H9 (cell line): ENCODE results near the gene DCHS1. TPM values are rescaled to one million over a fixed set of nuclear protein-coding genes. Genes with fewer than 3 reads are reported as not detected.

ENCODE experiments used
- DNase-seq: peaks from one replicate; pipeline ENCODE4 v3.0.0-alpha.2; 2017
- H2AFZ ChIP-seq: one replicate; pipeline ENCODE4 v1.6.1; 2013; ENCODE audit warnings: mild to moderate bottlenecking, low read length, control low read depth, moderate library complexity
- H2AK5ac ChIP-seq: 2 replicates; pipeline ENCODE4 v1.6.1; 2013; ENCODE audit warnings: low read length, control low read depth, mixed read lengths; ENCODE audit not compliant: insufficient read length
- H2BK120ac ChIP-seq: one replicate; pipeline ENCODE4 v1.6.1; 2013; ENCODE audit warnings: low read depth, mild to moderate bottlenecking, low read length, control low read depth, inconsistent platforms; ENCODE audit not compliant: poor library complexity, severe bottlenecking
- H2BK12ac ChIP-seq: 2 replicates; pipeline ENCODE4 v1.6.1; 2013; ENCODE audit warnings: low read length, control low read depth, mixed read lengths, low read depth; ENCODE audit not compliant: insufficient read length
- H2BK15ac ChIP-seq: 2 replicates; pipeline ENCODE4 v1.6.1; 2013; ENCODE audit warnings: low read depth, low read length, control low read depth
- H2BK20ac ChIP-seq: one replicate; pipeline ENCODE4 v1.6.1; 2013; ENCODE audit warnings: low read depth, mild to moderate bottlenecking, low read length, control low read depth, inconsistent platforms; ENCODE audit not compliant: poor library complexity, severe bottlenecking
- H2BK5ac ChIP-seq: 2 replicates; pipeline ENCODE4 v1.6.1; 2013; ENCODE audit warnings: low read length, control low read depth, mixed read lengths; ENCODE audit not compliant: insufficient read length
- H3K14ac ChIP-seq: 2 replicates; pipeline ENCODE4 v1.6.1; 2013; ENCODE audit warnings: low read length, control low read depth; ENCODE audit not compliant: insufficient read depth
- H3K18ac ChIP-seq: 2 replicates; pipeline ENCODE4 v1.6.1; 2013; ENCODE audit warnings: low read depth, mild to moderate bottlenecking, mixed read lengths, low read length, control low read depth; ENCODE audit not compliant: insufficient read length
- H3K23ac ChIP-seq: 2 replicates; pipeline ENCODE4 v1.6.1; 2013; ENCODE audit warnings: low read length, control low read depth, mixed read lengths, low read depth; ENCODE audit not compliant: insufficient read length
- H3K23me2 ChIP-seq: 2 replicates; pipeline ENCODE4 v1.6.1; 2013; ENCODE audit warnings: low read depth, mild to moderate bottlenecking, mixed read lengths, low read length, control low read depth; ENCODE audit not compliant: insufficient read length, poor library complexity, severe bottlenecking
- H3K27ac ChIP-seq: 2 replicates; pipeline ENCODE4 v1.5.1; 2013; ENCODE audit warnings: low read length, control low read depth, mixed read lengths, low read depth; ENCODE audit not compliant: insufficient read length
- H3K27me3 ChIP-seq: 2 replicates; pipeline ENCODE4 v1.6.1; 2013; ENCODE audit warnings: low read length, control low read depth, inconsistent platforms; ENCODE audit not compliant: insufficient read depth
- H3K4ac ChIP-seq: 2 replicates; pipeline ENCODE4 v1.6.1; 2013; ENCODE audit warnings: low read depth, mild to moderate bottlenecking, control low read depth, inconsistent platforms, low read length, moderate library complexity
- H3K4me1 ChIP-seq: 2 replicates; pipeline ENCODE4 v1.6.1; 2013; ENCODE audit warnings: low read length, control low read depth, inconsistent platforms; ENCODE audit not compliant: insufficient read depth
- H3K4me2 ChIP-seq: 2 replicates; pipeline ENCODE4 v1.6.1; 2013; ENCODE audit warnings: low read length, control low read depth, mixed read lengths; ENCODE audit not compliant: insufficient read length, insufficient read depth
- H3K56ac ChIP-seq: 2 replicates; pipeline ENCODE4 v1.6.1; 2013; ENCODE audit warnings: low read depth, mild to moderate bottlenecking, mixed read lengths, low read length, control low read depth; ENCODE audit not compliant: insufficient read length
- H3K79me1 ChIP-seq: 2 replicates; pipeline ENCODE4 v1.6.1; 2013; ENCODE audit warnings: low read depth, mild to moderate bottlenecking, moderate library complexity, low read length, control low read depth, inconsistent platforms; ENCODE audit not compliant: insufficient read depth, poor library complexity, severe bottlenecking
- H3K79me2 ChIP-seq: 2 replicates; pipeline ENCODE4 v1.6.1; 2013; ENCODE audit warnings: low read length, control low read depth, inconsistent platforms; ENCODE audit not compliant: insufficient read depth
- H3K9ac ChIP-seq: 2 replicates; pipeline ENCODE4 v1.6.1; 2013; ENCODE audit warnings: low read length, control low read depth, mixed read lengths; ENCODE audit not compliant: insufficient read length; ENCODE audit errors: extremely low read depth
- H3K9me3 ChIP-seq: one replicate; pipeline ENCODE4 v1.6.1; 2013; ENCODE audit warnings: low read depth, low read length, inconsistent platforms; ENCODE audit not compliant: control insufficient read depth
- H3T11ph ChIP-seq: one replicate; pipeline ENCODE4 v1.6.1; 2013; ENCODE audit warnings: mild to moderate bottlenecking, low read length, control low read depth, inconsistent platforms
- H4K20me1 ChIP-seq: one replicate; pipeline ENCODE4 v1.6.1; 2013; ENCODE audit not compliant: control insufficient read depth, insufficient read length, insufficient read depth
- H4K5ac ChIP-seq: 2 replicates; pipeline ENCODE4 v1.6.1; 2013; ENCODE audit warnings: low read depth, mild to moderate bottlenecking, mixed read lengths, low read length, control low read depth; ENCODE audit not compliant: insufficient read length
- H4K8ac ChIP-seq: replicated peaks from 2 replicates; pipeline ENCODE4 v1.6.1; 2013; ENCODE audit warnings: low read length, control low read depth, mixed read lengths, low read depth; ENCODE audit not compliant: insufficient read length
- H4K91ac ChIP-seq: 2 replicates; pipeline ENCODE4 v1.6.1; 2013; ENCODE audit warnings: low read depth, mild to moderate bottlenecking, moderate library complexity, mixed read lengths, low read length, control low read depth; ENCODE audit not compliant: insufficient read length
- H3K27ac Mint-ChIP-seq, 3 experiments: 2 replicates in 2 of 3; 3 replicates in 1 of 3; pipeline ENCODE4 v1.8.0; 2020 to 2021; ENCODE audit warnings: mixed read lengths in 3 of 3, mild to moderate bottlenecking in 1 of 3, moderate library complexity in 1 of 3
- H3K27me3 Mint-ChIP-seq: 2 replicates; pipeline ENCODE4 v1.8.0; 2021; ENCODE audit warnings: low read depth, mild to moderate bottlenecking, moderate library complexity, mixed read lengths
- H3K36me3 Mint-ChIP-seq, 3 experiments: 2 replicates in 2 of 3; 3 replicates in 1 of 3; pipeline ENCODE4 v1.8.0; 2020 to 2021; ENCODE audit warnings: low read depth in 3 of 3, mixed read lengths in 3 of 3; ENCODE audit not compliant: insufficient read depth in 1 of 3
- H3K4me1 Mint-ChIP-seq, 2 experiments: 2 replicates each; pipeline ENCODE4 v1.8.0; 2020; ENCODE audit warnings: mixed read lengths in 2 of 2
- H3K4me3 Mint-ChIP-seq, 2 experiments: 2 replicates in 1 of 2; 3 replicates in 1 of 2; pipeline ENCODE4 v1.8.0; 2020 to 2021; ENCODE audit warnings: mild to moderate bottlenecking in 2 of 2, mixed read lengths in 2 of 2, moderate library complexity in 1 of 2
- H3K9me3 Mint-ChIP-seq, 2 experiments: 2 replicates in 1 of 2; 3 replicates in 1 of 2; pipeline ENCODE4 v1.8.0; 2020; ENCODE audit warnings: mild to moderate bottlenecking in 2 of 2, mixed read lengths in 2 of 2, moderate library complexity in 1 of 2
- whole genome bisulfite sequencing: extraction: QIAGEN DNeasy Blood & Tissue Kit; methylation state at CpG from one replicate; pipeline ENCODE4 v1.1.7; 2013; ENCODE audit warnings: missing lambda C conversion rate, low lambda C conversion rate, mixed read lengths; ENCODE audit not compliant: insufficient read length; ENCODE audit errors: extremely low coverage; 5-methylcytosine and 5-hydroxymethylcytosine counted together
- long read RNA-seq: library from polyadenylated mRNA; unstranded; transcript quantifications from one replicate; pipeline ENCODE4 v2.0.0, GENCODE V29; 2020
- total RNA-seq: library from RNA; stranded (reverse); gene quantifications from 2 replicates; pipeline ENCODE4 v1.2.1, GENCODE V29; 2021
- TF ChIP-seq, protein P1 (sequence below): fragments of 200-600 bp; sonication (generic); conservative IDR thresholded peaks from 3 replicates; pipeline ENCODE4 v1.8.0; 2021; ENCODE audit warnings: antibody characterized with exemption, mild to moderate bottlenecking

DCHS1 gene, protein sequence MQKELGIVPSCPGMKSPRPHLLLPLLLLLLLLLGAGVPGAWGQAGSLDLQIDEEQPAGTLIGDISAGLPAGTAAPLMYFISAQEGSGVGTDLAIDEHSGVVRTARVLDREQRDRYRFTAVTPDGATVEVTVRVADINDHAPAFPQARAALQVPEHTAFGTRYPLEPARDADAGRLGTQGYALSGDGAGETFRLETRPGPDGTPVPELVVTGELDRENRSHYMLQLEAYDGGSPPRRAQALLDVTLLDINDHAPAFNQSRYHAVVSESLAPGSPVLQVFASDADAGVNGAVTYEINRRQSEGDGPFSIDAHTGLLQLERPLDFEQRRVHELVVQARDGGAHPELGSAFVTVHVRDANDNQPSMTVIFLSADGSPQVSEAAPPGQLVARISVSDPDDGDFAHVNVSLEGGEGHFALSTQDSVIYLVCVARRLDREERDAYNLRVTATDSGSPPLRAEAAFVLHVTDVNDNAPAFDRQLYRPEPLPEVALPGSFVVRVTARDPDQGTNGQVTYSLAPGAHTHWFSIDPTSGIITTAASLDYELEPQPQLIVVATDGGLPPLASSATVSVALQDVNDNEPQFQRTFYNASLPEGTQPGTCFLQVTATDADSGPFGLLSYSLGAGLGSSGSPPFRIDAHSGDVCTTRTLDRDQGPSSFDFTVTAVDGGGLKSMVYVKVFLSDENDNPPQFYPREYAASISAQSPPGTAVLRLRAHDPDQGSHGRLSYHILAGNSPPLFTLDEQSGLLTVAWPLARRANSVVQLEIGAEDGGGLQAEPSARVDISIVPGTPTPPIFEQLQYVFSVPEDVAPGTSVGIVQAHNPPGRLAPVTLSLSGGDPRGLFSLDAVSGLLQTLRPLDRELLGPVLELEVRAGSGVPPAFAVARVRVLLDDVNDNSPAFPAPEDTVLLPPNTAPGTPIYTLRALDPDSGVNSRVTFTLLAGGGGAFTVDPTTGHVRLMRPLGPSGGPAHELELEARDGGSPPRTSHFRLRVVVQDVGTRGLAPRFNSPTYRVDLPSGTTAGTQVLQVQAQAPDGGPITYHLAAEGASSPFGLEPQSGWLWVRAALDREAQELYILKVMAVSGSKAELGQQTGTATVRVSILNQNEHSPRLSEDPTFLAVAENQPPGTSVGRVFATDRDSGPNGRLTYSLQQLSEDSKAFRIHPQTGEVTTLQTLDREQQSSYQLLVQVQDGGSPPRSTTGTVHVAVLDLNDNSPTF (N-terminal part only)
- 12.2 and 12.5 TPM in 2 replicates for total RNA-seq
- long read RNA-seq, partial matches to known transcripts, result 14 of 16 reads
- long read RNA-seq, other reads (novel, unspliced or antisense), result 2 of 16 reads

DNA sequence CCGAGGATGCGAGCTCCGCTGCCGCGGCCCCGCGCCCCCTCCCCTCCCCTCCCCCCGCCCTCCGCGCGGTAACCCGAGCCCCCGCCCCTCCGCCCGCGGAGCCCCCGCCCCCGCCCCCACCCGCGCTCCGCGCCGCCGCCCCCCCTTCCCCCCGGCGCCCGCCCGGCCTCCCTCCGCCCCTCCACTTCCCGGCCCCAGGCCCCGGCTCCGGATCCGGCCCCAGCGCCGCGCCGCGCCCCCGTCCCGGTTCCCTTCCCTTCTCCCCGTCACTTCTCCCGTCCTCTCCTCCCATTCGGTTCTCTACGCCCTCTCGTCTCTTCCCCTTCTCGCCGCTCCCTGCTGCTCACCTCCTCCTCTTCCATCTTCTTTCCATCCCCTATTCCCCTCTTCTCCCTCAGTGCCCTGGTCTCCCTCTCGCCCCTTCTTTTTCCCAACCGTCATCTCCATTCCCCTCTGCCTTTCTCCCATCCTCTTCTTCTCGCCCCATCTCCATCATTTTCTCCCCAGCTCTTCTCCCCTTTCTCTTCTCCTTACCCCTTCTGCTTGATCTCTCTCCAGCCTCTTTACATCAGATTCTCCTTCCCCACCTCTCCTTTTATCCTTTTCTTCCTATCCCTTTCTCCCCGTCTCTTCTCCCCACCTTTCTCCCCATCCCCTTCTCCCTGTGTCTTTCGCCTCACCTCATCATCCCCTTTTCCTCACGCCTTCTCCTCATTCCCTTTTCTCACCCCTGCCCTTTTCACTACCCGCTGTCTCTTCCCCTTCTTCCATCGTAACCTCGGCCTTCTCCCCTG is at the start of gene DCHS1:
Gene DCHS1 (minus strand): TSS at position 20 of the 794 bp plus-strand sequence. CDS start 14,196 bp downstream, outside the sequence.
- H3K4me1 Mint-ChIP-seq, result peaks cover 10 to 11% of the 10 kb centered on the region in 2 experiments
- Histone ChIP-seq H3K9ac (peak within 1 kb of the TSS; percentile 74), H3K79me1 (no peaks in the 10 kb centered on the region), H3K4me1 (peaks cover 1% of the 10 kb centered on the region; the same call in 1 of the 2 replicates), H3K18ac (no peak within 1 kb of the TSS), H3K4me2 (peak within 1 kb of the TSS; percentile 90), H2BK5ac (no peak within 1 kb of the TSS), H3T11ph (no peak within 1 kb of the TSS), H3K23me2 (peaks cover 7% of the 10 kb centered on the region), H3K56ac (no peak within 1 kb of the TSS), H2AFZ (peak within 1 kb of the TSS; percentile 4), H4K8ac (no peak within 1 kb of the TSS), H4K20me1 (no peaks in the 10 kb centered on the region), H3K27me3 (peaks cover 23% of the 10 kb centered on the region; the same call in 1 of the 2 replicates), H3K27ac (no peak within 1 kb of the TSS), H3K14ac (0 out of 2 replicates have a peak within 1 kb of the TSS, but pooled peaks have one; percentile 9), H2BK15ac (no peak within 1 kb of the TSS), H2BK20ac (no peak within 1 kb of the TSS), H3K79me2 (no peaks in the 10 kb centered on the region), H2BK120ac (no peak within 1 kb of the TSS), H4K91ac (no peak within 1 kb of the TSS), H2BK12ac (no peak within 1 kb of the TSS), H4K5ac (no peak within 1 kb of the TSS), H3K9me3 (no peaks in the 10 kb centered on the region), H3K4ac (no peak within 1 kb of the TSS), H3K23ac (no peak within 1 kb of the TSS), H2AK5ac (no peak within 1 kb of the TSS)
- H3K4me3 Mint-ChIP-seq, result peak within 1 kb of the TSS; percentile 72 to 90
- TF ChIP-seq, protein P1, sequence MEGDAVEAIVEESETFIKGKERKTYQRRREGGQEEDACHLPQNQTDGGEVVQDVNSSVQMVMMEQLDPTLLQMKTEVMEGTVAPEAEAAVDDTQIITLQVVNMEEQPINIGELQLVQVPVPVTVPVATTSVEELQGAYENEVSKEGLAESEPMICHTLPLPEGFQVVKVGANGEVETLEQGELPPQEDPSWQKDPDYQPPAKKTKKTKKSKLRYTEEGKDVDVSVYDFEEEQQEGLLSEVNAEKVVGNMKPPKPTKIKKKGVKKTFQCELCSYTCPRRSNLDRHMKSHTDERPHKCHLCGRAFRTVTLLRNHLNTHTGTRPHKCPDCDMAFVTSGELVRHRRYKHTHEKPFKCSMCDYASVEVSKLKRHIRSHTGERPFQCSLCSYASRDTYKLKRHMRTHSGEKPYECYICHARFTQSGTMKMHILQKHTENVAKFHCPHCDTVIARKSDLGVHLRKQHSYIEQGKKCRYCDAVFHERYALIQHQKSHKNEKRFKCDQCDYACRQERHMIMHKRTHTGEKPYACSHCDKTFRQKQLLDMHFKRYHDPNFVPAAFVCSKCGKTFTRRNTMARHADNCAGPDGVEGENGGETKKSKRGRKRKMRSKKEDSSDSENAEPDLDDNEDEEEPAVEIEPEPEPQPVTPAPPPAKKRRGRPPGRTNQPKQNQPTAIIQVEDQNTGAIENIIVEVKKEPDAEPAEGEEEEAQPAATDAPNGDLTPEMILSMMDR, result no peak
- no peak for DNase-seq
- H3K36me3 Mint-ChIP-seq, result no peaks in the 10 kb centered on the region
- H3K27ac Mint-ChIP-seq, result no peak within 1 kb of the TSS
- no peaks in the 10 kb centered on the region for H3K9me3 Mint-ChIP-seq
- WGBS, result 100% methylated on average over 2 of the region's 56 CpGs
- peaks cover 21% of the 10 kb centered on the region for H3K27me3 Mint-ChIP-seq
